WERI-Rb-1 (cell line): ENCODE measurements around the gene ZBTB24.

Source experiments
- DNase-seq: peaks from one replicate; pipeline ENCODE4 v3.0.0-alpha.2; 2020
- H3K27ac ChIP-seq: fragments of 250-450 bp; sonication (Bioruptor Pico); 2 replicates; pipeline ENCODE4 v1.5.1; 2020; ENCODE audit warnings: mild to moderate bottlenecking, moderate library complexity
- H3K27me3 ChIP-seq: fragments of 250-450 bp; sonication (Bioruptor Pico); 2 replicates; pipeline ENCODE4 v1.5.1; 2021; ENCODE audit warnings: mild to moderate bottlenecking, low read depth, moderate library complexity; ENCODE audit not compliant: insufficient read depth, severe bottlenecking
- H3K36me3 ChIP-seq: fragments of 250-450 bp; sonication (Bioruptor Pico); 2 replicates; pipeline ENCODE4 v1.5.1; 2020; ENCODE audit warnings: mild to moderate bottlenecking, moderate library complexity
- H3K4me3 ChIP-seq: 2 replicates; pipeline ENCODE4 v1.5.1; 2011; ENCODE audit warnings: low read depth, mild to moderate bottlenecking, control low read depth, low read length
- H3K9me3 ChIP-seq: fragments of 250-450 bp; sonication (Bioruptor Pico); 2 replicates; pipeline ENCODE4 v1.5.1; 2021; ENCODE audit warnings: mild to moderate bottlenecking, moderate library complexity; ENCODE audit not compliant: severe bottlenecking
- CTCF ChIP-seq: IDR thresholded peaks from 2 replicates; pipeline ENCODE4 v1.5.1; 2011; ENCODE audit warnings: low read depth, mild to moderate bottlenecking, control low read depth, inconsistent platforms, low read length

Gene ZBTB24

DNA sequence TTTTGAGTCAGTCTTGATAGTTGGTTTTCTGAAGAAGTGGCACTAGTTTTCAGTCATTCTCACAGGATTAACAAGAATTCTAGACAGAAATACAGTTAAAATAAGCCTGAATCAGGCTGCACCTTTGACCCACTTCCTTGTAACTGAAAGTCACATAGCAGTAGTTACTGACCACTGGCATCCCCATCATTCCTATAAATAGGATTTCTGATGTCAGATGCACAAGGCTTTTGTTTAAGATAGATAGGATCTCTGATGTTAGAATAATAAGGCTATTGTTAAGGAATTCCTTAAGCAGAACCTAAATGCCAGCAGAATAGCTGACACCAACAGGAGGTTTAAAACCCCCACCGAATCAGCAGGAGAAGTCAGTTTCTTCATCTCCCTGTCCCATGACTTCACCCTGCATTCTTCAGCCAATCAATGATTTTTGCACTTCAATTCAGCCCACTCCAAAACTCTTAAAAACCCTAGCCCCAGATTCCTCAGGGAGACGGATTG lies 30.6 kb upstream of the ZBTB24 start:
- Histone ChIP-seq H3K36me3 (no peaks in the 10 kb centered on the region), H3K27me3 (no peaks in the 10 kb centered on the region), H3K4me3 (no peak overlapping the region), H3K9me3 (no peaks in the 10 kb centered on the region), H3K27ac (no peak overlapping the region)
- TF ChIP-seq CTCF: no peak
- DNase-seq: no peak

GRCh38 chr6:109512271-109512817 lies 29.3 kb upstream of the ZBTB24 start:
- no peaks in the 10 kb centered on the region for H3K27me3 ChIP-seq
- H3K9me3 ChIP-seq: no peaks in the 10 kb centered on the region
- no peak for TF ChIP-seq CTCF
- no peak overlapping the region for H3K4me3 ChIP-seq
- no peaks in the 10 kb centered on the region for H3K36me3 ChIP-seq
- no peak overlapping the region for H3K27ac ChIP-seq
- no peak for DNase-seq

GRCh38 chr6:109511832-109512231 lies 28.8 kb upstream of the ZBTB24 start:
- H3K4me3 ChIP-seq: no peak overlapping the region
- H3K27me3 ChIP-seq: no peaks in the 10 kb centered on the region
- DNase-seq: no peak
- no peak for TF ChIP-seq CTCF
- H3K36me3 ChIP-seq: no peaks in the 10 kb centered on the region
- no peak overlapping the region for H3K27ac ChIP-seq
- no peaks in the 10 kb centered on the region for H3K9me3 ChIP-seq

DNA sequence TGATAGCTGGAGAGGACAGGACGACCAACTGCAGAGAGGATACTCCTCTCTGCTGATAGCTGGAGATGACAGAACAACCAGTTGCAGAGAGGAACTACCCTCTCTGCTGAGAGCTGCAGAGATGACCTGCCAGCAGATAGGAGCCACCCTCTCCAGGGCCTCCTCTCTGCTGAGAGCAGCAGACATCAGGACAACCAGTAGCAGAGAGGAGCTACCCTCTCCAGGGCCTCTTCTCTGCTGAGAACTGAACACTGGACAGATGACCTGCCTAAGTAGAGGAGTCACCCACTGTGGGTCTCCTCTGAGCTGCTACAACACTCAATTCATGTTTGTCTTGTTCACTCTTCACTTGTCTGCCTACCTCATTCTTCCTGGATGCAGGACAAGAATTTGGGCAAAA lies 27.3 kb upstream of the ZBTB24 start:
- no peaks in the 10 kb centered on the region for H3K9me3 ChIP-seq
- no peaks in the 10 kb centered on the region for H3K27me3 ChIP-seq

GRCh38 chr6:109508166-109508860 lies 25.3 kb upstream of the ZBTB24 start:
- H3K36me3 ChIP-seq: no peaks in the 10 kb centered on the region
- no peak for DNase-seq
- H3K27ac ChIP-seq: no peak overlapping the region
- no peaks in the 10 kb centered on the region for H3K9me3 ChIP-seq
- no peaks in the 10 kb centered on the region for H3K27me3 ChIP-seq
- H3K4me3 ChIP-seq: no peak overlapping the region
- TF ChIP-seq CTCF: no peak

More for the DNA sequence above, 27.3 kb upstream of the ZBTB24 start:
- TF ChIP-seq CTCF: no peak
- no peak for DNase-seq
- Histone ChIP-seq H3K36me3 (no peaks in the 10 kb centered on the region), H3K27ac (no peak overlapping the region), H3K4me3 (no peak overlapping the region)
